Fibroblast of lung (primary cell): ENCODE measurements around the gene EFNA5.

Experiments used
- CTCF ChIP-seq, 2 donors: IDR thresholded peaks in 1 of 2; conservative IDR thresholded peaks in 1 of 2; 1 replicate in 1 of 2; 2 replicates in 1 of 2; pipeline ENCODE4 v1.5.1; 2011 to 2012; ENCODE audit warnings: low read length in 2 of 2, control low read depth in 1 of 2, inconsistent platforms in 1 of 2, low read depth in 1 of 2, mild to moderate bottlenecking in 1 of 2
- EZH2 ChIP-seq: IDR thresholded peaks from 2 replicates; pipeline ENCODE4 v1.5.1; 2012; ENCODE audit warnings: low read length, control low read depth, mild to moderate bottlenecking; ENCODE audit errors: missing control alignments

GRCh38 chr5:107444300-107444699, 226.4 kb downstream of the EFNA5 start:
- TF ChIP-seq CTCF (conservative IDR thresholded peaks at IDR 0.05 in 1 of 2, IDR thresholded peaks at IDR 0.05 in 1 of 2; ENCODE audit: low read depth in 1 of 2, low read length in 2 of 2): no peak
- TF ChIP-seq EZH2: no peak
